HG03342 (cell line): ENCODE measurements around the gene OR52L1.

ENCODE experiments used
- ATAC-seq: cut with Tn5 transposase; IDR thresholded peaks from one replicate; pipeline ENCODE4 v1.9.1; 2021; ENCODE audit warnings: mild to moderate bottlenecking, moderate library complexity; ENCODE audit not compliant: unreplicated experiment

The OR52L1 gene

GRCh38 chr11:5941951-5942350 lies 44.8 kb downstream of the OR52L1 start, which contains the start of gene OR56A3:
Gene OR56A3, plus strand, starts transcription at chr11:5942251. Its CDS starts 5,096 bp downstream, at chr11:5947347.
- ATAC-seq = no peak

GRCh38 chr11:5940748-5941147 lies 46.0 kb downstream of the OR52L1 start:
- no peak for ATAC-seq

- ATAC-seq = no peak
Observed at GRCh38 chr11:5938603-5938965, 48.2 kb downstream of the OR52L1 start.

GRCh38 chr11:5937868-5938602 lies 48.8 kb downstream of the OR52L1 start:
- no peak for ATAC-seq
